Mesenteric fat pad (tissue), 1 donor: ENCODE data around the gene KLF12. TPM values are rescaled to one million over a fixed set of nuclear protein-coding genes. Genes with fewer than 3 reads are reported as not detected.
A peak's percentile ranks its signal among the peaks of the same experiment; 100 is the strongest.

Experiments used
- DNase-seq: peaks from one replicate; pipeline ENCODE4 v3.0.0-alpha.2; 2020; ENCODE audit warnings: low spot score
- long read RNA-seq: library from polyadenylated mRNA; unstranded; transcript quantifications from one replicate; pipeline ENCODE4 v2.0.0, GENCODE V29; 2020
- total RNA-seq: library from RNA; stranded (reverse); fragmentation: NEBNext Ultra II Directional; extraction: Animal tissue kit (Norgen Biotek cat#: 25700); gene quantifications from one replicate; pipeline ENCODE4 v1.2.1, GENCODE V29; 2021
- donor health status: DM: yes; HTN: yes; CAD: no.

The KLF12 gene
- 4.8 TPM for total RNA-seq
- long read RNA-seq, partial matches to known transcripts: 0 of 2 reads
- long read RNA-seq, other reads (novel, unspliced or antisense): 2 of 2 reads

DNA sequence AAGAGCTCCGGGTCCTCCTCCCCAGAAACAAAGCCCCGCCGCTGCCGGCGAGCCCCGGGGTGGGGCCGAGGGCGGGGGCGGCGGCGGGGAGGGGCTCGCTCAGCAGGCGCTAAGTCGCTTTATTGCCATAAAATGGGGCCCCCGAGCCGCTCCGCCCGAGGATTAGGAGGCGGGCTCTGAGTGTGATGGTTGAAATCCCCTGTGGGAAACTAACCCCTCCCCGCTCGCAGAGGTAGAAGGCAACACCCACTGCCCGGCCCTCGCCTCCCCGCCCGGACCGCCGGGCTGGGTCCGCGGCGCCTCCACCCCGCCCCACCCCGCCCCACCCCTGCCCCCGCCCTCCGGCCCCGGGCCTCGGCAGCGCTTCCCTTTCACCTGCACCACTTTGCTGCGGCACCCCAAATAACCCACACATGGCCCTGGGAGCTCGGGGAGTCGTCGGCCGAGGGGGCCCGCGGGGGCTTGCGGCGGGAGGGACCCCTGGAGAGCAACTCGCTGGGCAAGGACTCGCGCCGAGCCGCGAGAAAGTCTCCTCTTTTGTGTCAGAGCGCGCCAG, at the start of gene KLF12:
Gene KLF12 (minus strand): TSS at position 184 of the 556 bp plus-strand sequence.
- peak; percentile 92 for DNase-seq

DNA sequence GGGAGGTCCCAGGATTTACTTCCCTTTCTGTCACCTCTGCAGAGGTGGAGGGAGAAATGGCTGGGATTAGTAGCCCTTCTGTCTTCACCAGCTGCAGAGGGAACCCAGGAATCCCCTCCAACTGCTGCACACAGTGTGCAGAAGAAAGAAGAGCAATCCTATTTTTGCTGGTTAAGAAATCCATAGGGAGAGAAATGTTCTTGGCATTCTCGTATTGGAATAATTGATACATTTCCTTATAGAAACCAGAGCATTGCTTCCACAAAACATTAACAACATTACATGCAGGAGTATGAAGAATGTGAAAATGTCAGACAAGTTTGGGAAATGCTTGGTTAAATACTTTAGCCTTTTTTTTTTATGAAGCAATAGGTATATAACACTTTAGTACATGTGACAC, 48.3 kb upstream of the KLF12 start:
- no peak for DNase-seq

DNA sequence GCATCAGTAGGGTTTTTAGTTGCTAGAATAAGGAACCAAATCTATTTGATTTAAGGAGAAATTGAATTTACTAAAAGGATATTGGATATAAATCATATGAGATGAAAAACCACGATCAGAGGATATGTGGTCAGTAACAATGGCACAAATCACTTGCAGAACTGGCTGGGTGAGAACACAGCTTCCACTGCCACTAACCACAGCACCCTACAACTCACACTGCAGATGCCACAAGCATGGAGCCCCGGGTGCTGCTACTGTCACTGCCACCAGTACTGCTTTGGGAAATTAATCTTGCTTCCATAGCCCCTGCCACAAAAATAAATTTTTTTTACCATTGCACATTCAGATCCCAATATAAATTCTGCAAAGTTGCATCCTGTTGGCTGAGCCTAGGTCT, 40.6 kb upstream of the KLF12 start:
- no peak for DNase-seq

DNA sequence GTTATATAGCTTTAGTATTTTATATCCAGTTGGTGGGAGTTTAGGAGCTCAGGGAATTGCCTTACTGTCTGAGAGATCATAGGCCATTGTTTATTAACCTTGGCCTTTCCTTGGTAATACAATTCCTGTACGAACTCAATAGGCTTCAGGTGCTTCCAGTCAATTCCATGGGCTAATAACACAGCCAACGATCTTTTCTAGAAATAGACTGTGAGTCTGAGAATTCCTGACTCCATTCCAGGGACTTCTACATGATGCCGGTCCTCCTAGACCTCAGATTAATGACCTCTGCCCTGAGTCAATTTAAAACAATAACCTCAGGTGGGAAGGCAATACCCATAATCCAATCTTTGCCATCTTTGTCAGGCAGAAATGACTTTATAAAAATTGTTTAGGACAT, 39.6 kb upstream of the KLF12 start:
- no peak for DNase-seq

DNA sequence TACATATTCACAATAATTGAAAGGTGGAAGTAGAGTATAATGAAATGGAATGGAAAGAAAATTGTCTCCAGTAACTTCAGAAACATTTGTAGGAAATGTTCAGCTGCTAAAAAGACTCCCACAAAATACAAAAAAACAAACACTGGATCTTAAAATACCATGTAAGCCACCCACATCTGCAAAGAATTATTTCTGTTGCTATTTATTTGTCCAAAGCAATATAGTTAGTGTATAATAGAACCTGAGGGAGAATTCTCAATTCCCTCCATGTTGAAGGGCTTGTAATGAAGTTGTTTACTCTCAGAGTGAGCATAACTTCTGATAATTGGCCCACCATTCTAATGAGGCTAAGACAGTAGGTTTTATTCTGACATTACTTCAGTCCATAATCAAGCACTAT, 37.4 kb upstream of the KLF12 start:
- DNase-seq: no peak

DNA sequence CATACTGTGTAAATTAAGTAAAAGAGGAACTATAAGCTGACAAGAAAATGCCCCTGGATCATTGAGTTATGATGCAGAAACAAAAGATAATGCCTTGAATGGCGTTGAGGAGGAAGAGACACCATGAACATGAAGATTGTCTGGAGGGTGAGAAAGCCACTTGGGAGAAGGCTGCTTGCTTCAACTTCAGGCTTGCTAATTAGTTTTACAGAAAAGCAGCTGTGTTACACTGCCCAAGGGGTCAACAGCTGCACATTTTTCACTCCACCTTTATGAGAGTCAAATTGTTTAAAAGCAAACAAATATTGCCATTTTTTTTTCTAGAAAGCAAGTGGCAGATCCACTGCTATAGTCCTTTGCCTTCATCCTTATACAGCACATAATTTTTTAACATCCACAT, 35.5 kb upstream of the KLF12 start:
- DNase-seq: no peak

DNA sequence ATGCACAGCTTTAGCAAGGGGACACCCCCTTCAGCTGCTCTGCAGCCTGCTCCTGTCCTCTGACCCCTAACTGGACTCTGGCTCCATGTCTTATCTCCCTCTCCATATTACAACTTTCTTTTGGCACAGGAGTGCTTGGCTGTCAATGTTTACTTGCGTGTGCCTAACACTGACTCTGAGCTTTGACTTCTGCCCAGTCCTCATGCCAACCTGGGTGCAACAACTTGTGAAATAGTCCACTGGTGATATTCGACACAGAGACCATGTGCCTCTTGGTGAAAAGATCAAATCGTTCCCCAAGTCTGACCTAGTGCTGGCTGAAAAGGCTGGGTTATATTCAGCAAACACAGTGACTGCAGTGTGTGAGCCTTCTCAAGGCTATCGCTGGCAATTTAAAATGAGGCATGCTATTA, 34.1 kb upstream of the KLF12 start:
- no peak for DNase-seq

DNA sequence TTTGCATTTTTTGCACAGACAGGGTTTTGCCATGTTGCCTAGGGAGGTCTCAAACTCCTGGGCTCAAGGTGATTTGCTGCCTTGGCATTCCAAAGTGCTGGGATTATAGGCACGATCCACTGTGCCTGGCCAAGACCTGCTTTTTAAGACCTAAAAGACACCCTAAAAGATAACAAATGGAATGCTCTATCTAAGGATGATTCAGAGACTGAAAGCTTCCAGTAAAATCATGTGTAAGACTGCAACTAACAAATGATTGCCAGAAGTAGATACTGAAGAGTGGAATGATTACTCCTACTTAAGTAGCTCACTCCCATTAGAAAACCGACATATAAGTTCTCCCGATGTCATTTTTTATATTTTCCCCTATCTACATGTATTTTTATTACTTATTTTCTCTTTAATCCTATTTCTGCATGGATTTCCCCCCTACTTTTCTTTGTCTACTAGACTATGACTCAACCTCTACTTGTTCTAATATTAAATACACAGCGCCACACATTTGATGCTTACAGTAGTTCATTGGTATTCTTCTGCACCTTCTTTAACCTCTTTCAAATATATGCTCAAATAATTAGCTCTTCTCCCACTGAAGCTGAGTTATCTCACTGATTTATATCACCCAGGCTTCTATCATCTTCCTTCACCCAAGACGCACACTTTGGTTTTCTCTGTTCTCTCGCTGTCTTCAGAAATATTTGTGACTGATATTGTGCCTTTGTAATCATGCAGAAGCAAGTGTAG, 32.2 kb upstream of the KLF12 start:
- DNase-seq: no peak

DNA sequence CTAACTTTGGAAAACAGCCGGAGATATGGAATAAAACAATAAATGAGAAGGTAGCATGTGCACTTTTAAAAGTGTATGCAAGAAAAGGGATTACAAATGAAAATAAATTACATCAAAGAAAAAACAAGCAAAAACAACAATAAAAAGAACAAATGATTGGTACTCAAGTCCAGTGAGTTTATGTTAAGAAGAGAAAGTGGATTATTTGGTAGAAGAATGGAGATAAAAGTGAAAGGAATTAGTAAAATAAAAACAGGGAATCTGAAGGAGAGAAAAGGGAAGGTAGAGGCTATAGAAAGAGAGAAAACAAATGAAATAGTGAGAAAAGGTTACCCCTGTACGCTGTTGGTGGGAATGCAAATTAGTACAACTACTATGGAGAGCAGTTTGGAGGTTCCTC, 28.6 kb upstream of the KLF12 start:
- no peak for DNase-seq

DNA sequence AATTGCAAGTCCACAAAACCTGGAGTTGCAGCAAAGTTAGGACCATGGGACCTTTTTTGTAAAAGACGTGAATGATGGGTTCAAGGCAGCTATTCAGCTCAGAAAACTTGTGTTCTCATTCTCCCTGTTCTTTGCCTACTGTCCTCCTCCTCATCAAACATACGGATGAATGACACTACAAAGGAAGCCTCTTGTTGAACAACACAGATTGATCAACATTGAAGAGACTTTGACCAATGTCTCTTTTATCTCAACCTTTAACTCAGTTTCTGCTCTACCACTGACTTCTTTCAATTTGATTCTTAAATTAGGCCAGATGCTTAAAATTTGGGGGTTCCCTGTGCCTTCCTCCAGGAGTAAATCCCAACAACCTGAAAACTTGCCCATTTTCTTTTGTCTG, 27.9 kb upstream of the KLF12 start:
- DNase-seq: no peak

DNA sequence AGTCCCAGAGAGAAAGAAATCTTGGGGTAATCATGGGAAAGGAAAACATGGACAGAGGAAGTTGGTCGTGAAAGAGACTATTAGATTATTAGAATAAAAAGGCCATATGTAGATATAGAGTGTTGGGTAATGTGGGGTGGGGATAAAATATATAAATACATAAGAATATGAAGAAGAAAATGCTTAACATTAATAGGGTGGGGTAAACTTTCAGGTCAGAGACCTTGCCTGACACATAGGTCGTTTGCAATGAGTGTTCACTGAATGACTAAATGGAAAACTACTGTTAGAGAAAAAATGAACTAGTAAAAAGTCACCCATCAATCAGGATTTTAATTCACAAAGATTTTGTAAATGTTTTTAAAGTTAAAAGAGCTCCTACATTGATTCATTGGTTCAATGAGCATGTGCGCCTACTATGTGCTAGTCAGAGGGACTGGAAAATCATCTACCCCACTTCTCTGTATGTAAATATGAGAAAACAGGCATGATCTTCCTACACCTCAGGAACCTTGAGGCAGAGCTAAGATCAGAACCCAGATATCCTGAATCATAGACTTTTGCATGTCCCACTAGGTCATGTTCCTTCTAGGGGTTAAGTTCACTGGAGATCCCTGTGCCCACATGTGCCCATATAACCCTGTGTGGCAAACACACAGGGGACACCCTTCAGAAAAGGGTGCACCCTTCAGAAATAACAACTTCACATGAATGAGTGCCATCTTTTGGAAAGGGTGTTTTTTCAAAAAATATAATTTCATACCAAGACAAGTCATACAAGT, 24.6 kb upstream of the KLF12 start:
- no peak for DNase-seq

DNA sequence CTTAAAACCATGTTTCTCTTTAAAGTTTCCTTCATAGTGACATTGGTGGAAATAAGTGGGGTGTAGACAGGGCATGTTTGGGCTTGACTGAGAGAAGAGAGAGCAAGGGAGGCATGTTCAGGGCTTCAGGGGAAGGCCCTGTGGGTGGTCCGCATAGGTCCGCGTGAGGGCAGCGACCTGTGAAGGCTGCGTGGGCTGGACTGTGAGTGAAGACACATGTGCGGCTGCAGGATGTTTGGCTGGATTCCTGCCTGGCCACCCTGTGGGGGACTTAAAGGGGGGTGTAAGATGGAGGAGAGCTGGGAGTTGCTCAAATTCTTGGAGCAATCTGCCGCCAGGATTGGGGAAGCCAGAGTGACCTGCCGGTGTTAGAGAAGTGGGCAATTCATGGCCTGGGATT, 23.8 kb upstream of the KLF12 start:
- no peak for DNase-seq

DNA sequence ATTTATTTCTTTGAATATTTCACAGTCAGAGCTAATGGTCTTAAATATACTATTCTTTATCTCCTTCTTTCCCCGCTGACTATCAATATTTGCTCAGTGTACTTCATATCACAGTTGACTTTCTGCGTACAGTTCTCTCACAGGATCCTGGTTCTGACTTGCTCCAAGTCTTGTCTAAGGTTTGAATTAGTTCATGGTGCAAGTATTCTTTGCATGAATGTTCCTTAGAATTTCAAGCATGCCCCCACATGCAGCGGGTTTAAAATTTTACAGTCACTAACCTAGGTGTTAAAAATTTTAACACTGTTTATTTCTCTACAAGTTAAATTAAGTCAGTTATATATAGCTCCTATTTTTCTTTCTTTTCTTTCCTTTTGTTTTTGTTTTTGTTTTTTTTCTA, 20.8 kb upstream of the KLF12 start:
- DNase-seq: no peak

DNA sequence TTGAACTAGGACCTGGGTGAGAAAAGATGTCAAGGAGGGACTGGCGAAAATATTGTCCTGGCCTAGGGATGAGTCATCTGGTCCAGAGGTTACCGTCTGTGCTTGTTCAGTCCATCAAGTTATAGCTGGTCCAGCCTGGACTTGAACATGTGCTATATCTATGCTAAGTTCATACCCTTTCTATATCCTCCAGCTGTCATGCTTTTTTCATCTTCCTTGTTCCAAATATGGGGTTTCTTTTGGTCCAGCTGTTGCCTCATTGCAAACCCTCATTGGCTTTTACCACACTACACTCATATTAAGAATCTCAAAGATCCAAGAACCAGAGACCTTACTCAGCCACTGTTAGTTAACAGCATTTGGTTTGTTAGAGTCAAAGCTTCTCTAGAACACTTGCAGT, 19.1 kb upstream of the KLF12 start:
- DNase-seq: no peak

DNA sequence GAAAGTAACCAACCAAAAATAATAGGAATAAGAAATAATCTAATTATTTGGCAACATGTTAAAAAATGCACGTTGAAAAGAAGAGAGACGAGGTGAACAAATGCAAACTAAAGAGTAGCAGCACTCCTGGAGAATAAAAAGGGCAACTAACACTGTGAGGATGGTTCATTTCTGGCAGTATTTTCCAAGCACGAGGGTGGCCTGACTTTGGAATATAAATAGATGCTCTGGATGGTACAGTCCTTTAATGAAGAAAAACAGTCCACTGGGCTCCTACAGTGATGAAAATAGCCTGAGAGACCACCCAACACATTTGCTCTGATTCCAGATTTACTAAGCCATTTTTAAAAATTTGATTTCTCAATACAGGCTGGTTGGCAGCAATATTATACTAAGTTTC, 17.7 kb upstream of the KLF12 start:
- DNase-seq: no peak

DNA sequence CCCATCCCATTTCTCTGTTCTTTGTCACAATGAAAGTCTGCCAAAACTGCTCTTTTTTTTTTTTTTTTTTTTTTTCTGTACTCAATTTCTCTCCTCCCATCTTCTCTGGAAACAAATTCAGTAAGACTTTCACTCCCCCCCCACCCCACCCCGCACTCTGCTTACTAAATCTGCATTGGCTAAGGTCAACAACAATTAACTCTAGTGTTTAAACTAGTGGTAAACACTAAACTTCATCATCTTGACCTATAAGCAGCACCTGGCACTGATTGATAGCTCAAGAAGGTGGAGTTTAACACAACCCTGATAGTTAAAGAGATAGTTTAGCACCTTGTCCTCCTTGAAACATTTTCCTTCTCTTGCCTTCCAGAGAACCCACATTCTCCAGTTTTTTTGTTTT, 14.1 kb upstream of the KLF12 start:
- no peak for DNase-seq

DNA sequence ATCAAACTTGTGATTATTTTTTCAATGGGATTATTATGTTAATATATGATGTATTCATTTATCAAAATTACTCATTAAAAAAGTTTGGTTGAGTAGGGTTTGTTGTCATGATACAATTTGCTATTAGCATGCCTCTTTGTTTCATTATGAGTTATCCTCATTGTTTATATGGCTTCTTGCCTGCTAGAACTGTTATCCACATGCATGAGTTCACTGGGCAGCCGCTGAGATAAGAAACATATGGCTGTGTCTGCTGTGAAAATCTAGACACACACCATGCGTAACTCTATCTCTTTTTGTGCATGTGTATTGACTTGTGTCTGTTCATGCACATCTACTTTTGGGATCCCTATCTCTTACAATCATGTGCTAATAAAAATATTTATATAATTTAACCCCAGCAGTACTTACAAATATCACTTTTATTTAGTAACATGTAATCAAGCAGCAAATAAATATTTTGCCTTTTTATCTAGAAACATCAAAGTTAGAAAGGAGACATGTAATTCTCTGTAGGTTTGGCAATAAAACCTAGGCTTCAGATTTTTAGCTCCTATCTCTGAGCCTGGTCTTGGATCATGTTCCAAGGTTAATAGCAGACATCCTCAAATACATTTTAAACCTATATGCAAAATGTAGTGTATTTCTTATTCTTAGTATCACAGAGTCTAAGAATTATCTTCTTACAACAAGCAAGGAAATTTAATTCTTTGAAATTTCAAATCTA, 11.2 kb upstream of the KLF12 start:
- DNase-seq: no peak

DNA sequence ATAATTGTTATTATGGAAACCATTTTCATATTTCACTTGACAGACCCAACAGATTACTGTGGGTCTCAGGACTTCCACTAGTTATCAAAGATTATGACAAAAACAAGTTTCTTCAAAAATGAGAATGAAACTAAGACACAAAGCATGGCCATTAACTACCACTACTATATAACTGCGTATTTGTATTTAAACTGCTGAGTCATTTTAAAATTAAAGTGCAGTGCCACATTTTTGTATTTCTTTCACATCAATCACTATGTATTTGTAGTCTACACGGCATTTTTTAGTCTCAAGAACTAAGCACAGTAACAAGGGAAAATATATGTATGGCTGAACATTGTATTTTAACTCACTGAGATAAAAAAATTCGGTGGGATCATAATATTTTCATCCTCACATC, 10.1 kb upstream of the KLF12 start:
- DNase-seq: no peak

DNA sequence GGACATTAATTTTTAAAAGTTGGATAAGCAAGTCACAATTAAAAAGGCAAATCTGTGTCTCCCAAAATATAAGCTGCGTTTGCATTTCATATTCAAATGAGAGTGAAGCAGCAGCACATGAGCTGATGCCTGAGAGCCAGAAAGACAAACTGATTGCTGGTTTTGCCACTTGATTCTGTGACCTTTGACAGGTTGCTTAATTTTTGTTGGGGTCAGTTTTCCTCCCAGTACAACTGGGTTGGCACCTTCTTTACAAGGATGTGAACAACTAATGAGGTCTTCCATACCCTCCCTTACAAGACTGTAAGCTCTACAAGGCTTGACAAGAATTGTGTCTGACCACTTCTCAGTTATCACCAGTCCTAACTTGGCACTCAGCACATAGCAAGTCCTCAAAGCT, 8.1 kb upstream of the KLF12 start:
- DNase-seq: no peak

DNA sequence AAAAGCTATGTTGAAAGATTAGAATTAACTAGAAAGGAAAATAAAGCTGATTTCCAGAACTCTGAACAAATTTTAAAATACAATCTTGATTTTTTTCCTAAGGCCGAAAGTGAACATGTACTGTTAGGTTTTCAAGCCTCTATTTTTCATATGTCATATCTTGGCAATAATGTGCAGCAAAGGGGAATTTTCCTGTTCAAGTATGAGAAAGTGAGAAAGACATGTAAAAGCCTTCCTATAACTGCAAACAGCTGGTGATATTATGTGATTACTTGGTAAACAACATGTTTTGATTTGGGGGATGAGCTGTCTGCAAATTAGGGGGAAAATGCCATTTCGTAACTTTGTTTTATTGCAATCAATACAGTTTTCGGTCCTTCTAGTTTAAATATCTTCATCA, 4.0 kb upstream of the KLF12 start:
- no peak for DNase-seq

DNA sequence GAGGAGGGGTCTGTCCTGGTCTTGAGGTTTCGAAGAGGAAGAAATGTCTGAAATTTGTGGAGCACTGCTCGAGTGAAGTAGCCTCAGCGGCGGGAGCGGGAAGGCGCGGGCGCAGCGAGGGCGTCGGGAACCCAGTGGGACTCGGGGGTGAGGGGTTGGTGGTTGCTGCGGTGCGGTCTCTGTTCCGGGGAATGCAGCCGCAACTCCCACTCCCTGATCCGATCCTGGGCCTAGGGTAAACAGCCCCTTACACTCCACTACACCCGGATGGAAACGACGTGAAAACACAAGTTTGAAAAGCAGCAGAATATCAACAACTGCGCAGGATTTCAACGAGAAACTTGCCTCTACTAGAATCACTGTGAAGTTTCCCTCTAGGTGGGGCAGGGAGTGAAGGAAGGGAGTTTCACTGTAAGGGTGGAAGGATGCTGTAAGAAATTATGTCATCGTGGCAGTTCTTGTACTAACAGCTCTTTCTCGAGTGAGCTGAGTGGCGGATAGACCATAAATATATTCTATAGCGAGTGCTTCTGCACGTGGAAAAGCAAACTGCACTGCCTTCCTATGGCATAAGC, 2.0 kb upstream of the KLF12 start:
- DNase-seq: no peak
